ENCODE measurements around the gene ADAM12.

GRCh38 chr10:126263006-126263676, 125.1 kb downstream of the ADAM12 start:
- TF ChIP-seq ZNF18 (tag by site-specific recombination; IDR thresholded peaks at IDR 0.05) (no peak), ZNF274 (IDR thresholded peaks at IDR 0.05; ENCODE audit: low read length) (no peak), ZNF274 (tag by site-specific recombination; IDR thresholded peaks at IDR 0.05; ENCODE audit: borderline replicate concordance) (no peak), YY1 (tag by site-specific recombination; IDR thresholded peaks at IDR 0.05) (no peak), ZNF391 (tag by site-specific recombination; IDR thresholded peaks at IDR 0.05; ENCODE audit: borderline replicate concordance, low read depth) (no peak), ZNF654 (tag by site-specific recombination; IDR thresholded peaks at IDR 0.05; ENCODE audit: low read depth) (no peak), CTCF (tag by site-specific recombination; IDR thresholded peaks at IDR 0.05) (no peak), TCF7L2 (IDR thresholded peaks at IDR 0.05; ENCODE audit: borderline replicate concordance, low read depth, low read length) (no peak), KLF16 (tag by site-specific recombination; IDR thresholded peaks at IDR 0.05) (no peak), PRDM4 (tag by site-specific recombination; IDR thresholded peaks at IDR 0.05) (no peak), ZNF776 (tag by site-specific recombination; IDR thresholded peaks at IDR 0.05; ENCODE audit: borderline replicate concordance) (no peak), ZBTB48 (tag by site-specific recombination; IDR thresholded peaks at IDR 0.05) (no peak), ZNF585B (tag by site-specific recombination; IDR thresholded peaks at IDR 0.05) (no peak)
- TF ChIP-seq, protein P1, sequence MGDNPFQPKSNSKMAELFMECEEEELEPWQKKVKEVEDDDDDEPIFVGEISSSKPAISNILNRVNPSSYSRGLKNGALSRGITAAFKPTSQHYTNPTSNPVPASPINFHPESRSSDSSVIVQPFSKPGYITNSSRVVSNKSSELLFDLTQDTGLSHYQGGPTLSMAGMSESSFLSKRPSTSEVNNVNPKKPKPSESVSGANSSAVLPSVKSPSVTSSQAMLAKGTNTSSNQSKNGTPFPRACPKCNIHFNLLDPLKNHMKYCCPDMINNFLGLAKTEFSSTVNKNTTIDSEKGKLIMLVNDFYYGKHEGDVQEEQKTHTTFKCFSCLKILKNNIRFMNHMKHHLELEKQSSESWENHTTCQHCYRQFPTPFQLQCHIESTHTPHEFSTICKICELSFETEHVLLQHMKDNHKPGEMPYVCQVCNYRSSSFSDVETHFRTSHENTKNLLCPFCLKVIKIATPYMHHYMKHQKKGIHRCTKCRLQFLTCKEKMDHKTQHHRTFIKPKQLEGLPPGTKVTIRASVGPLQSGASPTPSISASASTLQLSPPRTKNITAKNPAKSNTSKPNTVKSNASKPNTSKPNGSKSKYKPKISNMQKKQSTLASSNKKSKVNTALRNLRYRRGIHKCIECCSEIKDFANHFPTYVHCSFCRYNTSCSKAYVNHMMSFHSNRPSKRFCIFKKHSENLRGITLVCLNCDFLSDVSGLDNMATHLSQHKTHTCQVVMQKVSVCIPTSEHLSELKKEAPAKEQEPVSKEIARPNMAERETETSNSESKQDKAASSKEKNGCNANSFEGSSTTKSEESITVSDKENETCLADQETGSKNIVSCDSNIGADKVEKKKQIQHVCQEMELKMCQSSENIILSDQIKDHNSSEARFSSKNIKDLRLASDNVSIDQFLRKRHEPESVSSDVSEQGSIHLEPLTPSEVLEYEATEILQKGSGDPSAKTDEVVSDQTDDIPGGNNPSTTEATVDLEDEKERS (tag by site-specific recombination; IDR thresholded peaks at IDR 0.05) = no peak
